Measurements from ENCODE around the gene TMEM131. TPM values are rescaled to one million over a fixed set of nuclear protein-coding genes. Genes with fewer than 3 reads are reported as not detected.

The TMEM131 gene
- total and polyA plus RNA-seq, 2 experiments from 2014 or later = 9.2 to 22.7 TPM

GRCh38 chr2:97750017-97750416, 245.7 kb downstream of the TMEM131 start:
- Histone ChIP-seq H3F3A (replicated peaks; ENCODE audit: low read depth) (no peaks in the 10 kb centered on the region), H2AFZ (no peak overlapping the region), H3K4me2 (no peak overlapping the region), H3K4me1 (ENCODE audit: insufficient read depth) (peaks cover 13% of the 10 kb centered on the region; the same call in 1 of the 2 replicates), H3K27me3 (ENCODE audit: insufficient read depth) (no peaks in the 10 kb centered on the region), H4K20me1 (replicated peaks; ENCODE audit: insufficient read depth) (no peaks in the 10 kb centered on the region), H3K9me2 (ENCODE audit: insufficient read depth) (no peaks in the 10 kb centered on the region), H3K79me2 (replicated peaks; ENCODE audit: insufficient read depth) (no peaks in the 10 kb centered on the region), H3K36me3 (ENCODE audit: insufficient read depth) (no peaks in the 10 kb centered on the region), H3K4me3 (no peak overlapping the region), H3K27ac (ENCODE audit: low read depth) (no peak overlapping the region)
- DNase-seq (ENCODE audit: low spot score) = no peak
- H3K27ac Mint-ChIP-seq = no peak overlapping the region
- peaks cover 28% of the 10 kb centered on the region for H3K4me1 Mint-ChIP-seq
- H3K27me3 Mint-ChIP-seq (ENCODE audit: insufficient read depth, low read depth, poor library complexity) = peaks cover 11% of the 10 kb centered on the region
- no peak overlapping the region for H3K4me3 Mint-ChIP-seq
- ATAC-seq = no peak
- TF ChIP-seq ETS1 (IDR thresholded peaks at IDR 0.05) = no peak
- TF ChIP-seq ZNF114 (CRISPR knock-in tag; IDR thresholded peaks at IDR 0.05) = no peak
- peaks cover 6% of the 10 kb centered on the region; the same call in 1 of the 3 replicates for H3K36me3 Mint-ChIP-seq (ENCODE audit: low read depth)
- no peaks in the 10 kb centered on the region for H3K9me3 Mint-ChIP-seq

- no peaks in the 10 kb centered on the region for H4K20me1 ChIP-seq (replicated peaks; ENCODE audit: insufficient read depth)
- no peaks in the 10 kb centered on the region for H3K27me3 ChIP-seq (ENCODE audit: insufficient read depth)
- H3K4me3 ChIP-seq = no peak overlapping the region
- peaks cover 13% of the 10 kb centered on the region; the same call in 1 of the 2 replicates for H3K4me1 ChIP-seq (ENCODE audit: insufficient read depth)
- Mint-ChIP-seq H3K36me3 (ENCODE audit: low read depth) (peaks cover 6% of the 10 kb centered on the region; the same call in 1 of the 3 replicates), H3K27me3 (ENCODE audit: insufficient read depth, low read depth, poor library complexity) (peaks cover 11% of the 10 kb centered on the region), H3K27ac (no peak overlapping the region), H3K4me1 (peaks cover 28% of the 10 kb centered on the region), H3K4me3 (no peak overlapping the region), H3K9me3 (no peaks in the 10 kb centered on the region)
- no peaks in the 10 kb centered on the region for H3F3A ChIP-seq (replicated peaks; ENCODE audit: low read depth)
- TF ChIP-seq JUNB (IDR thresholded peaks at IDR 0.05; ENCODE audit: unreplicated experiment) (no peak), STAT1 (IDR thresholded peaks at IDR 0.05; ENCODE audit: unreplicated experiment) (no peak), POLR2AphosphoS5 (IDR thresholded peaks at IDR 0.05; ENCODE audit: low read depth) (no peak)
- H3K79me2 ChIP-seq (replicated peaks; ENCODE audit: insufficient read depth) = no peaks in the 10 kb centered on the region
- no peaks in the 10 kb centered on the region for H3K9me2 ChIP-seq (ENCODE audit: insufficient read depth)
- DNase-seq (ENCODE audit: low spot score) (peak; percentile 18), ATAC-seq (peak; percentile 48)
- H2AFZ ChIP-seq = no peak overlapping the region
- no peaks in the 10 kb centered on the region for H3K36me3 ChIP-seq (ENCODE audit: insufficient read depth)
- no peak overlapping the region for H3K27ac ChIP-seq (ENCODE audit: low read depth)
- no peak overlapping the region for H3K4me2 ChIP-seq
Observed at GRCh38 chr2:97749581-97749980, 246.2 kb downstream of the TMEM131 start.

DNA sequence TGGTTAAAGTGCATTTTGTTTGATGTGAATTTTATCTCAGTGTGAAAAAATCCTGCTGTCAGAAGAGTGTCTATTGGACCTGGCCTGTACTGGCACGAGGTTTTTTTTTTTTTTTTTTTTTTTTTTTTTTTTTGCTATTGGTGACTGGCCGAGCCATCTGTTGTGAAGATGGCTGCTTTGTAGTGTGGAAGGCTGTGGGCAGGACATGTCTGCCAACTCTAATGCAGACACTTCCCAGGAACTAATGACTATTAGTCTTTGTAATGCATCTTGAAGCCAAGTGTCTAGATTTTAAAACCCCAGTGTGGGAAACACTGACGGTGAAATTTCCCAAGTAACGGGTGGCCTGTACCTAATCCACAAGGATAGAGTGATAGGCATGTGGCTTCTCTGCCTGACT, 248.0 kb downstream of the TMEM131 start:
- DNase-seq (ENCODE audit: low spot score) = no peak
- Mint-ChIP-seq H3K27ac (no peak overlapping the region), H3K9me3 (no peaks in the 10 kb centered on the region)

More for the DNA sequence above, 248.0 kb downstream of the TMEM131 start:
- Mint-ChIP-seq H3K4me1 (peaks cover 24% of the 10 kb centered on the region), H3K27me3 (ENCODE audit: insufficient read depth, low read depth, poor library complexity) (peaks cover 11% of the 10 kb centered on the region), H3K36me3 (ENCODE audit: low read depth) (peaks cover 6% of the 10 kb centered on the region; the same call in 1 of the 3 replicates), H3K4me3 (no peak overlapping the region)
- H3K79me2 ChIP-seq (replicated peaks; ENCODE audit: insufficient read depth) = no peaks in the 10 kb centered on the region
- no peak overlapping the region for H3K4me2 ChIP-seq
- H2AFZ ChIP-seq = no peak overlapping the region
- no peak for TF ChIP-seq ZNF331 (CRISPR knock-in tag; IDR thresholded peaks at IDR 0.05; ENCODE audit: low read depth)
- no peak for TF ChIP-seq NANOG (IDR thresholded peaks at IDR 0.05; ENCODE audit: borderline replicate concordance)
- TF ChIP-seq, protein P1, sequence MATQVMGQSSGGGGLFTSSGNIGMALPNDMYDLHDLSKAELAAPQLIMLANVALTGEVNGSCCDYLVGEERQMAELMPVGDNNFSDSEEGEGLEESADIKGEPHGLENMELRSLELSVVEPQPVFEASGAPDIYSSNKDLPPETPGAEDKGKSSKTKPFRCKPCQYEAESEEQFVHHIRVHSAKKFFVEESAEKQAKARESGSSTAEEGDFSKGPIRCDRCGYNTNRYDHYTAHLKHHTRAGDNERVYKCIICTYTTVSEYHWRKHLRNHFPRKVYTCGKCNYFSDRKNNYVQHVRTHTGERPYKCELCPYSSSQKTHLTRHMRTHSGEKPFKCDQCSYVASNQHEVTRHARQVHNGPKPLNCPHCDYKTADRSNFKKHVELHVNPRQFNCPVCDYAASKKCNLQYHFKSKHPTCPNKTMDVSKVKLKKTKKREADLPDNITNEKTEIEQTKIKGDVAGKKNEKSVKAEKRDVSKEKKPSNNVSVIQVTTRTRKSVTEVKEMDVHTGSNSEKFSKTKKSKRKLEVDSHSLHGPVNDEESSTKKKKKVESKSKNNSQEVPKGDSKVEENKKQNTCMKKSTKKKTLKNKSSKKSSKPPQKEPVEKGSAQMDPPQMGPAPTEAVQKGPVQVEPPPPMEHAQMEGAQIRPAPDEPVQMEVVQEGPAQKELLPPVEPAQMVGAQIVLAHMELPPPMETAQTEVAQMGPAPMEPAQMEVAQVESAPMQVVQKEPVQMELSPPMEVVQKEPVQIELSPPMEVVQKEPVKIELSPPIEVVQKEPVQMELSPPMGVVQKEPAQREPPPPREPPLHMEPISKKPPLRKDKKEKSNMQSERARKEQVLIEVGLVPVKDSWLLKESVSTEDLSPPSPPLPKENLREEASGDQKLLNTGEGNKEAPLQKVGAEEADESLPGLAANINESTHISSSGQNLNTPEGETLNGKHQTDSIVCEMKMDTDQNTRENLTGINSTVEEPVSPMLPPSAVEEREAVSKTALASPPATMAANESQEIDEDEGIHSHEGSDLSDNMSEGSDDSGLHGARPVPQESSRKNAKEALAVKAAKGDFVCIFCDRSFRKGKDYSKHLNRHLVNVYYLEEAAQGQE (IDR thresholded peaks at IDR 0.05; ENCODE audit: unreplicated experiment) = no peak
- TF ChIP-seq CTCF (conservative IDR thresholded peaks at IDR 0.05; ENCODE audit: low read depth in 2 of 2) = no peak
- no peak for TF ChIP-seq STAT1 (IDR thresholded peaks at IDR 0.05; ENCODE audit: unreplicated experiment)
- no peaks in the 10 kb centered on the region for H3K9me2 ChIP-seq (ENCODE audit: insufficient read depth)
- no peak for ATAC-seq
- H4K20me1 ChIP-seq (replicated peaks; ENCODE audit: insufficient read depth) = no peaks in the 10 kb centered on the region
- H3K4me3 ChIP-seq = no peak overlapping the region
- no peaks in the 10 kb centered on the region for H3K36me3 ChIP-seq (ENCODE audit: insufficient read depth)
- no peaks in the 10 kb centered on the region for H3F3A ChIP-seq (replicated peaks; ENCODE audit: low read depth)
- H3K4me1 ChIP-seq (ENCODE audit: insufficient read depth) = peaks cover 13% of the 10 kb centered on the region; the same call in 1 of the 2 replicates
- no peaks in the 10 kb centered on the region for H3K27me3 ChIP-seq (ENCODE audit: insufficient read depth)
- no peak overlapping the region for H3K27ac ChIP-seq (ENCODE audit: low read depth)
